ENCODE data around the gene TBX1. TPM values are rescaled to one million over a fixed set of nuclear protein-coding genes. Genes with fewer than 3 reads are reported as not detected.

Gene TBX1
- total and polyA plus RNA-seq, 2 of the 13 experiments (the other 11 are each of a cell fraction or from before 2014, with no cell fraction given), result not detected

- Histone ChIP-seq H3K9me3 (ENCODE audit: low read length) (no peaks in the 10 kb centered on the region), H3K4me1 (ENCODE audit: insufficient read depth, low read length) (peaks cover 13% of the 10 kb centered on the region), H2AFZ (ENCODE audit: low read length) (no peak overlapping the region), H3K79me2 (ENCODE audit: insufficient read depth, low read length) (no peaks in the 10 kb centered on the region), H3K27ac (ENCODE audit: extremely low read length, insufficient read depth, low read length) (no peak overlapping the region), H3K4me2 (ENCODE audit: low read depth, low read length) (no peak overlapping the region), H3K36me3 (replicated peaks in 1 of 2; ENCODE audit: control insufficient read depth in 1 of 2, insufficient read depth in 2 of 2, low read length in 2 of 2) (no peaks in the 10 kb centered on the region), H4K20me1 (ENCODE audit: insufficient read depth, low read length) (peaks cover 3% of the 10 kb centered on the region; the same call in 1 of the 2 replicates), H3K4me3 (replicated peaks in 1 of 3; ENCODE audit: insufficient read depth in 1 of 3, low read depth in 2 of 3, low read length in 3 of 3) (no peak overlapping the region), H3K9ac (ENCODE audit: insufficient read depth, low read depth, low read length) (no peak overlapping the region), H3K27me3 (ENCODE audit: control insufficient read depth in 1 of 2, insufficient read depth in 2 of 2, low read length in 2 of 2) (peaks cover 10 to 81% of the 10 kb centered on the region in 2 experiments)
- BruUV-seq (replicated peaks), result no TSS peak
- in situ Hi-C loops (cut with HindIII; ENCODE audit: extremely low pct_ligation_motif_present, low pct_unique_long_range_greater_than_20kb) (no loop called here), intact Hi-C loops (cut with micrococcal nuclease; ENCODE audit: unreplicated experiment) (no loop called here)
- FAIRE-seq (no peak), DNase-seq (ENCODE audit: low spot score) (no peak), ATAC-seq (no peak)
- POLR2A ChIA-PET, result no interaction called here
- CTCF ChIA-PET (ENCODE audit: low intra/inter-chr PET ratio, low total read pairs), result no interaction called here
- TF ChIP-seq, protein P1, sequence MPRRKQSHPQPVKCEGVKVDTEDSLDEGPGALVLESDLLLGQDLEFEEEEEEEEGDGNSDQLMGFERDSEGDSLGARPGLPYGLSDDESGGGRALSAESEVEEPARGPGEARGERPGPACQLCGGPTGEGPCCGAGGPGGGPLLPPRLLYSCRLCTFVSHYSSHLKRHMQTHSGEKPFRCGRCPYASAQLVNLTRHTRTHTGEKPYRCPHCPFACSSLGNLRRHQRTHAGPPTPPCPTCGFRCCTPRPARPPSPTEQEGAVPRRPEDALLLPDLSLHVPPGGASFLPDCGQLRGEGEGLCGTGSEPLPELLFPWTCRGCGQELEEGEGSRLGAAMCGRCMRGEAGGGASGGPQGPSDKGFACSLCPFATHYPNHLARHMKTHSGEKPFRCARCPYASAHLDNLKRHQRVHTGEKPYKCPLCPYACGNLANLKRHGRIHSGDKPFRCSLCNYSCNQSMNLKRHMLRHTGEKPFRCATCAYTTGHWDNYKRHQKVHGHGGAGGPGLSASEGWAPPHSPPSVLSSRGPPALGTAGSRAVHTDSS (CRISPR knock-in tag; conservative IDR thresholded peaks at IDR 0.05), result no peak
- no peak for TF ChIP-seq HIC2 (CRISPR knock-in tag; IDR thresholded peaks at IDR 0.05; ENCODE audit: low read depth)
- WGBS (ENCODE audit: low lambda C conversion rate), result 14% methylated on average over 9 of the region's 16 CpGs
Observed at GRCh38 chr22:19739448-19739895, 21.1 kb upstream of the TBX1 start.

DNA sequence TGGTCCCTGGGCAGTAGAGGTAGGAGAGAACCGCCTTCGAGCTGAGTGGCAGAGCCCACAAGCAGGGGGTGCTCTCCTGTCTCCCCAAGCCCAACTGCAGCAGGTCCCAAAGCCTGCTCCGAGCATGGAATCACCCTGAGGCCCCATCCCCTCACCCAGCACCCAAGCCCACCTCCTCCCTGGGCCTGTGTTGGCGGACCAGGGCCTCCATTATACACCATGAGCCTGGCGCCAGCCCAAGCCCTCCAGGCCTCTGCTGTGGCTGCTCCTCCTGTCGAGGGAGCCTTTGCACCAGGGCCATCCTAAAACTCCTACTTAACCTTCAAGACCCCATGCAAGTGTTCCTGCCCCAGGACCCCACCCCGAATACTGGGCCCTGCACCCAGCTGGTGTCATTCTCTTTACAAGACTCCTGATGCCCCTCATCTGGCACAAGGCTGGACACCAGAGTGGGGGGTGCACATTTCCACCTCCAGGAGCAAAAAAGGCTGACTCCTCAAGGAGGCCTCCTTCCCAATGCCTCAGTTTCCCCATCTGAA, 20.6 kb upstream of the TBX1 start:
- Histone ChIP-seq H2AFZ (ENCODE audit: low read length) (no peak overlapping the region), H3K4me1 (ENCODE audit: insufficient read depth, low read length) (peaks cover 13% of the 10 kb centered on the region), H3K79me2 (ENCODE audit: insufficient read depth, low read length) (no peaks in the 10 kb centered on the region), H3K9ac (ENCODE audit: insufficient read depth, low read depth, low read length) (no peak overlapping the region), H3K36me3 (replicated peaks in 1 of 2; ENCODE audit: control insufficient read depth in 1 of 2, insufficient read depth in 2 of 2, low read length in 2 of 2) (no peaks in the 10 kb centered on the region), H3K9me3 (ENCODE audit: low read length) (no peaks in the 10 kb centered on the region), H3K27ac (ENCODE audit: extremely low read length, insufficient read depth, low read length) (no peak overlapping the region), H3K4me3 (replicated peaks in 1 of 3; ENCODE audit: insufficient read depth in 1 of 3, low read depth in 2 of 3, low read length in 3 of 3) (no peak overlapping the region), H3K27me3 (ENCODE audit: control insufficient read depth in 1 of 2, insufficient read depth in 2 of 2, low read length in 2 of 2) (peaks cover 10 to 80% of the 10 kb centered on the region in 2 experiments), H4K20me1 (ENCODE audit: insufficient read depth, low read length) (peaks cover 3% of the 10 kb centered on the region; the same call in 1 of the 2 replicates), H3K4me2 (ENCODE audit: low read depth, low read length) (no peak overlapping the region)
- intact Hi-C loops (cut with micrococcal nuclease; ENCODE audit: unreplicated experiment), result no loop called here
- WGBS (ENCODE audit: low lambda C conversion rate), result 50% methylated on average over 2 of the region's 7 CpGs
- no TSS peak for BruUV-seq (replicated peaks)
- ChIA-PET CTCF (ENCODE audit: low intra/inter-chr PET ratio, low total read pairs) (no interaction called here), POLR2A (no interaction called here)
- no peak for ATAC-seq
- DNase-seq (ENCODE audit: low spot score), result no peak
- FAIRE-seq, result no peak
- in situ Hi-C loops (cut with HindIII; ENCODE audit: extremely low pct_ligation_motif_present, low pct_unique_long_range_greater_than_20kb), result no loop called here
- no peak for TF ChIP-seq ZKSCAN5 (CRISPR knock-in tag; IDR thresholded peaks at IDR 0.05)
- no peak for TF ChIP-seq SRSF9 (IDR thresholded peaks at IDR 0.05; ENCODE audit: borderline replicate concordance, insufficient read depth, low read depth, low read length, poor library complexity, severe bottlenecking)
- TF ChIP-seq DPF2 (CRISPR knock-in tag; IDR thresholded peaks at IDR 0.05; ENCODE audit: borderline replicate concordance, low read depth), result no peak
- TF ChIP-seq ZNF816 (CRISPR knock-in tag; IDR thresholded peaks at IDR 0.05; ENCODE audit: borderline replicate concordance), result no peak
- no peak for TF ChIP-seq ZNF883 (CRISPR knock-in tag; IDR thresholded peaks at IDR 0.05; ENCODE audit: not compliant biosample characterization)
- TF ChIP-seq ZBTB33 (CRISPR knock-in tag; IDR thresholded peaks at IDR 0.05), result no peak
- no peak for TF ChIP-seq ZNF552 (CRISPR knock-in tag; IDR thresholded peaks at IDR 0.05; ENCODE audit: borderline replicate concordance)
- no peak for TF ChIP-seq ETS1 (CRISPR knock-in tag; IDR thresholded peaks at IDR 0.05)
